B cell (primary cell): Measurements from ENCODE around the gene SIL1. TPM values are rescaled to one million over a fixed set of nuclear protein-coding genes. Genes with fewer than 3 reads are reported as not detected.

ENCODE experiments used
- ATAC-seq: fragments of 200-7000 bp; cut with Tn5 transposase; one replicate; pipeline ENCODE4 v1.10.0; 2021; ENCODE audit warnings: low read depth, mild to moderate bottlenecking, moderate number of reproducible peaks, moderate library complexity
- CTCF ChIA-PET: fragments of 350-600 bp; sonication (Branson Sonifier 250); formaldehyde crosslinking; loops from one replicate; lab custom pipeline; 2021; ENCODE audit warnings: antibody characterized with exemption, inconsistent platforms; lab: Charles Lee
- POLR2A ChIA-PET: fragments of 350-600 bp; sonication (Branson Sonifier 250); formaldehyde crosslinking; loops from one replicate; lab custom pipeline; 2021; ENCODE audit warnings: antibody characterized with exemption; lab: Charles Lee
- DNase-seq: peaks from one replicate; pipeline ENCODE4 v3.0.0; 2013
- H2AFZ ChIP-seq: 2 replicates; pipeline ENCODE4 v1.6.1; 2012; ENCODE audit warnings: mild to moderate bottlenecking, low read depth, low read length; ENCODE audit not compliant: insufficient read depth, poor library complexity, severe bottlenecking
- H3K27ac ChIP-seq, 2 donors: 1 replicate in 1 of 2; 2 replicates in 1 of 2; pipeline ENCODE4 v1.5.1; 2012 to 2013; ENCODE audit warnings: low read length in 2 of 2, mild to moderate bottlenecking in 2 of 2, moderate library complexity in 1 of 2
- H3K27me3 ChIP-seq, 4 experiments: fragments of 200-600 bp in 1 of 4; sonication (generic) in 1 of 4; replicated peaks in 1 of 4; 1 replicate in 2 of 4; 2 replicates in 2 of 4; pipeline versions ENCODE4 v1.6.1 to v1.7.0; 2013 to 2016; ENCODE audit warnings: low read length in 3 of 4, mild to moderate bottlenecking in 2 of 4, mixed read lengths in 1 of 4, moderate library complexity in 1 of 4; ENCODE audit not compliant: insufficient read depth in 4 of 4, control insufficient read depth in 3 of 4; ENCODE audit errors: control extremely low read depth in 1 of 4
- H3K36me3 ChIP-seq, 2 experiments: replicated peaks in 1 of 2; 1 replicate in 1 of 2; 2 replicates in 1 of 2; pipeline versions ENCODE4 v1.6.1 to v1.7.1; 2013; ENCODE audit warnings: low read length in 1 of 2; ENCODE audit not compliant: insufficient read depth in 2 of 2, control insufficient read depth in 1 of 2; ENCODE audit errors: control extremely low read depth in 1 of 2, extremely low read depth in 1 of 2
- H3K4me1 ChIP-seq, 2 donors: fragments of 200-600 bp in 1 of 2; sonication (generic) in 1 of 2; 1 replicate in 1 of 2; 2 replicates in 1 of 2; pipeline versions ENCODE4 v1.5.1 to v1.6.1; 2013 to 2017; ENCODE audit warnings: low read length in 2 of 2; ENCODE audit not compliant: control insufficient read depth in 2 of 2, insufficient read depth in 2 of 2
- H3K4me2 ChIP-seq: replicated peaks from 2 replicates; pipeline ENCODE3; 2012; ENCODE audit warnings: mild to moderate bottlenecking, low read depth, low read length; ENCODE audit not compliant: poor library complexity, severe bottlenecking
- H3K4me3 ChIP-seq, 5 experiments: fragments of 200-600 bp in 1 of 5; sonication (generic) in 1 of 5; 1 replicate in 3 of 5; 2 replicates in 2 of 5; pipeline versions ENCODE4 v1.5.1 to v1.7.0; 2011 to 2016; ENCODE audit warnings: low read length in 4 of 5, mild to moderate bottlenecking in 4 of 5, low read depth in 2 of 5, control low read depth in 1 of 5, moderate library complexity in 1 of 5; ENCODE audit not compliant: insufficient read depth in 1 of 5; ENCODE audit errors: control extremely low read depth in 1 of 5, extremely low read depth in 1 of 5
- H3K79me2 ChIP-seq: fragments of 200-600 bp; sonication (generic); one replicate; pipeline ENCODE4 v1.6.0; 2016; ENCODE audit warnings: low read length; ENCODE audit not compliant: control insufficient read depth, insufficient read depth
- H3K9ac ChIP-seq: fragments of 200-600 bp; sonication (generic); 2 replicates; pipeline ENCODE4 v1.6.1; 2017; ENCODE audit warnings: mild to moderate bottlenecking, low read length, moderate library complexity
- H3K9me3 ChIP-seq, 3 donors: one replicate each; pipeline versions ENCODE4 v1.6.1 to v1.7.1; 2013; ENCODE audit warnings: low read length in 2 of 3; ENCODE audit not compliant: control insufficient read depth in 2 of 3, insufficient read depth in 1 of 3; ENCODE audit errors: control extremely low read depth in 1 of 3
- H4K20me1 ChIP-seq: 2 replicates; pipeline ENCODE4 v1.6.0; 2012; ENCODE audit warnings: mild to moderate bottlenecking, low read length; ENCODE audit not compliant: insufficient read depth, control insufficient read depth, poor library complexity, severe bottlenecking
- H3K27ac Mint-ChIP-seq: one replicate; pipeline ENCODE4 v1.8.0; 2021; ENCODE audit warnings: mixed read lengths
- H3K27me3 Mint-ChIP-seq: one replicate; pipeline ENCODE4 v1.8.0; 2021; ENCODE audit warnings: mixed read lengths
- H3K4me1 Mint-ChIP-seq: one replicate; pipeline ENCODE4 v1.8.0; 2021; ENCODE audit warnings: mixed read lengths
- H3K4me3 Mint-ChIP-seq: one replicate; pipeline ENCODE4 v1.8.0; 2021; ENCODE audit warnings: mixed read lengths
- H3K9me3 Mint-ChIP-seq: one replicate; pipeline ENCODE4 v1.8.0; 2022; ENCODE audit warnings: mixed read lengths; ENCODE audit not compliant: insufficient read depth
- CTCF ChIP-seq: fragments of 200-600 bp; IDR thresholded peaks from one replicate; pipeline ENCODE4 v1.8.0; 2022; ENCODE audit warnings: antibody characterized with exemption, mild to moderate bottlenecking
- EZH2 ChIP-seq: IDR thresholded peaks from 2 replicates; pipeline ENCODE4 v1.6.1; 2012; ENCODE audit warnings: borderline replicate concordance, low read depth, mild to moderate bottlenecking, moderate library complexity, low read length; ENCODE audit not compliant: insufficient read depth, poor library complexity, severe bottlenecking
- WGBS: methylation state at CpG from one replicate; pipeline ENCODE4 v1.1.5; 2013; ENCODE audit warnings: missing lambda C conversion rate; ENCODE audit not compliant: insufficient coverage; 5-methylcytosine and 5-hydroxymethylcytosine counted together
- intact Hi-C: fragments of 100-400 bp; cut with micrococcal nuclease; formaldehyde crosslinking; loops from one replicate; pipeline ENCODE4 v1.10.0; 2022
- polyA plus RNA-seq: library from polyadenylated mRNA; depleted of rRNA; stranded (reverse); fragments of >200 nt; gene quantifications from 2 replicates; pipeline ENCODE4 v1.2.3, GENCODE V29; 2012
- total RNA-seq, 2 donors: library from RNA; stranded (reverse); fragments of 120-200 nt in 1 of 2; gene quantifications; 1 replicate in 1 of 2; 2 replicates in 1 of 2; pipeline versions ENCODE4 v1.2.3 to v1.2.4, GENCODE V29; 2013 to 2022

The SIL1 gene
- total and polyA plus RNA-seq, 2 donors (not counting 1 experiment from before 2014, with no cell fraction given) = 16.9 to 19.8 TPM

GRCh38 chr5:139138109-139138508, 60.1 kb downstream of the SIL1 start:
- H3K4me1 Mint-ChIP-seq = peaks cover 16% of the 10 kb centered on the region
- no peaks in the 10 kb centered on the region for H3K9me3 ChIP-seq
- no peaks in the 10 kb centered on the region for H3K9me3 Mint-ChIP-seq
- ATAC-seq (no peak), DNase-seq (no peak)
- peaks cover 15% of the 10 kb centered on the region for H3K79me2 ChIP-seq
- no peaks in the 10 kb centered on the region for H3K27me3 Mint-ChIP-seq
- ChIA-PET CTCF (no interaction called here), POLR2A (no interaction called here)
- no peak overlapping the region for H3K27ac Mint-ChIP-seq
- no peak overlapping the region for H3K27ac ChIP-seq
- intact Hi-C loops = no loop called here
- no peaks in the 10 kb centered on the region for H3K36me3 ChIP-seq
- H3K27me3 ChIP-seq = no peaks in the 10 kb centered on the region
- no peak overlapping the region for H3K4me2 ChIP-seq
- no peak overlapping the region for H3K9ac ChIP-seq
- no peak overlapping the region for H2AFZ ChIP-seq
- H3K4me1 ChIP-seq = peaks cover 10 to 13% of the 10 kb centered on the region in 2 donors
- H3K4me3 ChIP-seq = no peak overlapping the region
- no peak for TF ChIP-seq EZH2
- TF ChIP-seq CTCF = no peak
- H4K20me1 ChIP-seq = no peaks in the 10 kb centered on the region
- H3K4me3 Mint-ChIP-seq = no peak overlapping the region
- WGBS = 95% methylated on average over 3 of the region's 4 CpGs

DNA sequence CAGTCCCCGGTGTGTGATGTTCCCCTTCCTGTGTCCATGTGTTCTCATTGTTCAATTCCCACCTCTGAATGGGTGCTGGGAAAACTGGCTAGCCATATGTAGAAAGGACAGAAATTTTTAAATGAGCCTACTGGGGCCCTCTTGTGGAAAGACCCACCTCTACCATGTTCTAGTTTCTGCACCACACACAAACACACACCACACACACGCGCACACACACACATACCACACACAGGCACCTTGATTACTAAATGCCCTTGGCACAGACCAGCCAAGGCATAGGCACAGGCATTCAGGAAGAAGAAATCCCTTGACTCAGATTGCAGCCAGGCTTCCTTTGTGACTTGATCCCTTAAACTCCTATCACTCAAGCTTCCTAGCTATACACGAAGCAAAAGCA, 60.5 kb downstream of the SIL1 start:
- CTCF ChIA-PET = no interaction called here

More for the DNA sequence above, 60.5 kb downstream of the SIL1 start:
- ATAC-seq (no peak), DNase-seq (no peak)
- H2AFZ ChIP-seq = no peak overlapping the region
- peaks cover 16% of the 10 kb centered on the region for H3K4me1 Mint-ChIP-seq
- no peak overlapping the region for H3K4me3 Mint-ChIP-seq
- no peaks in the 10 kb centered on the region for H3K27me3 Mint-ChIP-seq
- no peaks in the 10 kb centered on the region for H4K20me1 ChIP-seq
- no peaks in the 10 kb centered on the region for H3K9me3 ChIP-seq
- no peaks in the 10 kb centered on the region for H3K36me3 ChIP-seq
- no peak overlapping the region for H3K4me2 ChIP-seq
- POLR2A ChIA-PET = no interaction called here
- H3K27ac Mint-ChIP-seq = no peak overlapping the region
- H3K4me1 ChIP-seq = peaks cover 10 to 13% of the 10 kb centered on the region in 2 donors
- intact Hi-C loops = no loop called here
- no peaks in the 10 kb centered on the region for H3K27me3 ChIP-seq
- H3K27ac ChIP-seq = no peak overlapping the region
- H3K9me3 Mint-ChIP-seq = no peaks in the 10 kb centered on the region
- H3K79me2 ChIP-seq = peaks cover 15% of the 10 kb centered on the region
- WGBS = 84% methylated on average over 3 of the region's 4 CpGs
- H3K9ac ChIP-seq = no peak overlapping the region
- H3K4me3 ChIP-seq = no peak overlapping the region
- TF ChIP-seq EZH2 (no peak), CTCF (no peak)
